NT2/D1 (cell line): Measurements from ENCODE around the gene MX2.

ENCODE experiments used
- DNase-seq: peaks from one replicate; pipeline ENCODE4 v3.0.0-alpha.2; 2011; ENCODE audit warnings: low read depth, low spot score
- H3K27me3 ChIP-seq: 2 replicates; pipeline ENCODE4 v1.6.0; 2011; ENCODE audit warnings: mild to moderate bottlenecking; ENCODE audit not compliant: insufficient read length, insufficient read depth
- H3K36me3 ChIP-seq: 2 replicates; pipeline ENCODE4 v1.6.1; 2011; ENCODE audit warnings: mild to moderate bottlenecking, low read length, mixed read lengths; ENCODE audit not compliant: insufficient read depth, insufficient read length
- H3K4me1 ChIP-seq: 2 replicates; pipeline ENCODE4 v1.5.1; 2011; ENCODE audit not compliant: insufficient read depth, insufficient read length
- H3K4me3 ChIP-seq: 2 replicates; pipeline ENCODE4 v1.5.1; 2011; ENCODE audit warnings: low read depth; ENCODE audit not compliant: insufficient read length
- H3K9ac ChIP-seq: 2 replicates; pipeline ENCODE4 v1.6.0; 2011; ENCODE audit warnings: low read depth; ENCODE audit not compliant: insufficient read length
- H3K9me3 ChIP-seq: 2 replicates; pipeline ENCODE4 v1.5.1; 2011; ENCODE audit warnings: mild to moderate bottlenecking, low read length; ENCODE audit not compliant: insufficient read depth
- SUZ12 ChIP-seq: IDR thresholded peaks from 2 replicates; pipeline ENCODE4 v1.6.1; 2011; ENCODE audit not compliant: insufficient read length, insufficient read depth; ENCODE audit errors: extremely low read depth
- YY1 ChIP-seq: IDR thresholded peaks from 2 replicates; pipeline ENCODE4 v1.6.1; 2011; ENCODE audit not compliant: insufficient read length, insufficient read depth
- ZNF274 ChIP-seq: IDR thresholded peaks from 2 replicates; pipeline ENCODE4 v1.6.1; 2011; ENCODE audit warnings: mild to moderate bottlenecking, low read depth, low read length

MX2 gene

DNA sequence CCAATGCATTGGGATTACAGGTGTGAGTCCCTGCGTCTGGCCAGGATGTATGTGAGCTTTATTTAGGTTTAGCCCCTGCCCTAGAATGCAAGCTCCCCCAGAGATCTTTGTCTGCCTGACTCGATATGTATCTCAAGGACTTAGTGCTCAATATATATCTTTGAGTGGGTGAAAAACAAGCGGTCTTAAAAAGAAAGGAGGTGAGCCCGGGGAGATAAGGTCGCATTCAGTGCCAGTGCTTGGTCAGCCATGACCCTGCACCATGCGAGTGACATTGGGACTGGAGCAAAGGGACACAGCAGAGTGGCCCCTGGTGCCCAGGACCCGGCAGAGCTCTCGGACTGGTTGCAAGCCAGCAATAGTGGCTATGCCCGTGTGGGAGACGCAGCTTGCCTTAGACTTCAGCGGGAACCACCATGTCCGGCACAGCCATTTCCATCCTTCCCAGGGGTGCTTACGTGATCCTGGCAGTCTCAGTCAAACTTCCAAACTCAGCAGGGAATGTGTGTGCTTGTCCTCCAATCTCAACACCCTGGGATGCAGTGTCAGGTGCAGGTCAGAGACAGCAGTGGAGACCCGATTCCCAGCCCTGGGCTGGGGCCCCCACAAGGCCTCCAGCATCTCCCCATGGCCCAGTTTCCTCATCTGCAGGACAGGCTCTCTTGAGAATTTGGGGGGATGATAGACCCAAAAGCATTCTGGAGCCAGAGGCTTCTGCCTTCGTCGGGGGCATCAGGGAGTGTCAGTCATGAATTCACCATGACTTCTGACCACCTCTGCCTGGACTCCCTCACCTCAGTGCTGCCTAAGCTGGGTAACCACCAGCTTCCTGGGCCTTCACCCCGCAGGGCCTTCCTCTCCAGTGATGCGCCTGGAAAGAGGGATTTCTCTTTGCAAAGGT lies 1.8 kb downstream of the MX2 start:
- peaks cover 4% of the 10 kb centered on the region for H3K27me3 ChIP-seq
- DNase-seq = no peak
- H3K9me3 ChIP-seq = no peaks in the 10 kb centered on the region
- TF ChIP-seq SUZ12 = no peak
- TF ChIP-seq YY1 = no peak
- TF ChIP-seq ZNF274 = no peak
- no peaks in the 10 kb centered on the region for H3K36me3 ChIP-seq
- peaks cover 10% of the 10 kb centered on the region for H3K4me1 ChIP-seq
- H3K4me3 ChIP-seq = no peak overlapping the region
- H3K9ac ChIP-seq = no peak overlapping the region

- no peaks in the 10 kb centered on the region for H3K36me3 ChIP-seq
- no peak for DNase-seq
- H3K9ac ChIP-seq = no peak overlapping the region
- no peak overlapping the region for H3K4me3 ChIP-seq
- H3K4me1 ChIP-seq = peaks cover 10% of the 10 kb centered on the region
- peaks cover 4% of the 10 kb centered on the region for H3K27me3 ChIP-seq
- TF ChIP-seq SUZ12 = no peak
- no peak for TF ChIP-seq ZNF274
- no peak for TF ChIP-seq YY1
- H3K9me3 ChIP-seq = no peaks in the 10 kb centered on the region
Measured at GRCh38 chr21:41364308-41364707, 2.5 kb downstream of the MX2 start.

DNA sequence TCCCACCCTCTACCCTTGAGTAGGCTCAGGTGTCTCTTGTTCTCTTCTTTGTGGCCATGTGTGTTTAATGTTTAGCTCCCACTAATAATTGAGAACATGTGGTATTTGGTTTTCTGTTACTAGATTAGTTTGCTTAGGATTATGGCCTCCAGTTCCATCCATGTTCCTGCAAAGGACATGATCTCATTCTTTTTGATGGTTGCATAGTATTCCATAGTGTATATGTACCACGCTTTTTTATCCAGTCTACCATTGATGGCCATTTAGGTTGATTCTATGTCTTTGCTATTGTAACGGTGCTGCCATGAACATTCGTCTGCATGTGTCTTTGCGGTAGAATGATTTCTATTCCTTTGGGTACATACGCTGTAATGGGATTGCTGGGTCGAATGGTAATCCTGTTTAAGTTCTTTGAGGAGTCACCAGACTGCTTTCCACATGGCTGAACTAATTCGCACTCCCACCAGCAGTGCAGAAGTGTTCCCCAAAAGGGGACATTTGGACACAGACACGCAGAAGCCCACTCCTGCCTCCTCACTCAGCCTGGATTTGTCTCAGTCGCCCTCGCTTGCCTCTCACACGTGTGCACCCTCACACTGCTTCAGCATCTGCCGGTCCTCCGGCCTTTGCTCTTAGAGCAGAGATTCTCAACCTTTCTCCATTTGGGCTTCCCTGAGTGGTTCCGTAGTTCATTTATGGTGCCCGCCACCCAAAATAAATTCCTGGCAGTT lies 3.7 kb downstream of the MX2 start:
- TF ChIP-seq SUZ12 = no peak
- TF ChIP-seq ZNF274 = no peak
- no peak for TF ChIP-seq YY1
- Histone ChIP-seq H3K9me3 (no peaks in the 10 kb centered on the region), H3K36me3 (no peaks in the 10 kb centered on the region), H3K9ac (no peak overlapping the region), H3K27me3 (peaks cover 4% of the 10 kb centered on the region), H3K4me3 (no peak overlapping the region), H3K4me1 (peaks cover 7% of the 10 kb centered on the region)
- DNase-seq = no peak

DNA sequence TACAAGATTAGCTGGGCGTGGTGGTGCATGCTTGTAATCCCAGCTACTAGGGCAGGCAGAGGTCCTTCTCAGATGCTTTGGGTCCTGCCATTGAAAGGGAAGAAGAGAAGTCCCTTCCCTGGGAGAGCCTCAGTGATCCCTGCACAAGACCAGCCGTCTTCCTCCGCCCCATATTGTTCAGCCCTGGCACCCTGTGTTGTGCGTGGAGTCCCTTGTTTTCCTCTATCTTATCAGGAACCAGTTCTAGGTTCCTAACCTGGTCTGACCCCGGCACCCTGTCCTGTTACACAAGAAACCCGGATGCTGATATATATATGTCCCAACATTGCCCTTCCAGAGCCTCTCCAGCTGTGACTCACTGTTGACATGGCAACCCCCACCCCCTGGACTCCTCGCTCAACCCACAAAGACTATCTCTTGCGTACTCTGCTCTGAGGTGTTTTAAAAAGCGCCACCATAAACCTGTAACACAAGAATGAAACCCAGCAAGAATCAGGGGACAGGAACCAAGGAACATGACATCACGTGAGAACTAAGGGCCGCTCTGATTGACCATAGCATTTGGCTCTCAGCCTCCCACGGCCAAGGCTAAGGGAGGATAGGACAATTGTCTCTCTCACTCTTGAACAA lies 4.8 kb downstream of the MX2 start:
- no peak overlapping the region for H3K4me3 ChIP-seq
- TF ChIP-seq SUZ12 = no peak
- TF ChIP-seq YY1 = no peak
- H3K4me1 ChIP-seq = peaks cover 8% of the 10 kb centered on the region
- no peak overlapping the region for H3K9ac ChIP-seq
- no peak for DNase-seq
- H3K9me3 ChIP-seq = no peaks in the 10 kb centered on the region
- H3K36me3 ChIP-seq = no peaks in the 10 kb centered on the region
- H3K27me3 ChIP-seq = peaks cover 4% of the 10 kb centered on the region

DNA sequence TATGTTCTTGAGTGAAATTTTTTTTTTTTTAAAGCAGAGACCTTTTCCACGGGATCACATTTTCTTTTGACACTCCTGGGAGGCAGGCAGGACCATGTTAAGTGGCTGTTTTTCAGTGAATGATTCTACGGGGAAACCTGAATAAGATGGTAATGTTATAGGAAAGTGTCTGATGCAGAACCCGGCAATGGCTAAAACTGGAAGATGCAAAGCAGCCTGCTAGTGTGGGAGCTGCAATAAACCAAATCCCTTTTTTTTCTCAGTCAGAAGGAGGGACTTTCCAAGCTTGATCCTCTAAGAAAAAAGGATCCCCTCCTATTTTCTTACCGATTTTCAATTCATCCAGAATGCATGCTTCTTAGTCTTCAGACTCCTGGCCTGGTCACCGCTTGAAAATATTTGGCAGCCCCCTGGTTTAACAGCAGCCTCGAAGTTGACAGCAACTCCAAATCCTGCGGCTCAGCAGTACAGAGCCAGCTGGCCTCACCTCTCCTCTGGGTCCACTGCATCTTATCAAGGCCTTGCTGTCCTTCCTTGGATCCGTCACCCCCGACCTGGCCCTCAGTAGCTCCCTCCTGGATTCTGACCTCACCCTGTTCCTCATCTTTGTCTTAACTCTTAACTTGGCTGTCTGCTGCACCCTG lies 5.6 kb downstream of the MX2 start:
- no peak overlapping the region for H3K9ac ChIP-seq
- H3K27me3 ChIP-seq = peaks cover 4% of the 10 kb centered on the region
- no peaks in the 10 kb centered on the region for H3K36me3 ChIP-seq
- H3K4me1 ChIP-seq = peaks cover 8% of the 10 kb centered on the region
- no peak for TF ChIP-seq ZNF274
- TF ChIP-seq YY1 = no peak
- no peak for TF ChIP-seq SUZ12
- no peak overlapping the region for H3K4me3 ChIP-seq
- H3K9me3 ChIP-seq = no peaks in the 10 kb centered on the region
- DNase-seq = no peak

DNA sequence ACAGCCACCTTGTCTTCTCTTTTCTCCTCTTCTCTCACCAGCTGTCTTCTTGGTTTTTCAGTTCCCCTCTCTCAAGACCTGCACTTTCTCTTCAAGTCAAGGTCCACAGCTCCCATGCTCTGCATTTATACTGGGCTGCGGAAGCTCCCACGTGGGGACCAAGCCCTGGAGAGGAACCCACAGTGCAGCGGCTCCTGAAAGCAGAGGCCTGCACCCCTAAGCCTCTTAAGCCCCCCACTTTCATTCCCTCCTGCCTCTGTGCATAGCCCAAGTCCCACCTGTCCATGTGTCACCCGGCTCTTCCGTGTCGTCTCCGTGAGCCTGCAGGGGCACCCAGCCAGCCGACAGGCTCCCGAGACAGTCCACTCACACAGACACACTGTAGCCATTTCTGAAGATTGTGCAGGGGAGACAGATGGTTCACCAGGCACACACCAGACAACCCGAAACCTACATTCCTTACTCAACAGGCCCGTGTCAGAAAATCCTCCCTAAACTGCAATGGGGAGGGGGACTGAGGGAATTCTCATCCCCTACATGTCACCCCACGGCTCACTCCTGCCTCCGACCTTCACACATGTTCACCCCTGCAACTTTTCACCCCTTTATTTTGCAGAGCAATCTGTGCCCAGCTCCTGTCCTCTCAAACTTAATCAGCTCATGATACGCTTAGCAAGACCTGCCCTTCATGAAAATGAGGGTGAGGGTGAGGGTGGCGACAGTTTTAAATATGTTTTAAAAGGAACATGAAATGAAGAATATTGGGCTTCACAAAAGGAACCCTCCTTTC lies 6.3 kb downstream of the MX2 start:
- no peaks in the 10 kb centered on the region for H3K9me3 ChIP-seq
- no peak overlapping the region for H3K4me3 ChIP-seq
- no peaks in the 10 kb centered on the region for H3K36me3 ChIP-seq
- no peak overlapping the region for H3K9ac ChIP-seq
- H3K4me1 ChIP-seq = peaks cover 9% of the 10 kb centered on the region
- H3K27me3 ChIP-seq = peaks cover 4% of the 10 kb centered on the region
- TF ChIP-seq ZNF274 (no peak), SUZ12 (no peak), YY1 (no peak)
- no peak for DNase-seq
